HUES48 (cell line): Measurements from ENCODE around the gene ZFHX3.

Experiments
- H3K27ac ChIP-seq: one replicate; pipeline ENCODE4 v1.7.0; 2013; ENCODE audit warnings: low read depth, low read length, inconsistent platforms
- H3K27me3 ChIP-seq: 2 replicates; pipeline ENCODE4 v1.6.1; 2013; ENCODE audit warnings: mild to moderate bottlenecking, low read length; ENCODE audit not compliant: control insufficient read depth, insufficient read depth
- H3K36me3 ChIP-seq: 2 replicates; pipeline ENCODE4 v1.6.1; 2013; ENCODE audit warnings: low read length; ENCODE audit not compliant: control insufficient read depth, insufficient read depth
- H3K4me1 ChIP-seq: 2 replicates; pipeline ENCODE4 v1.6.1; 2013; ENCODE audit warnings: mild to moderate bottlenecking, low read length; ENCODE audit not compliant: control insufficient read depth, insufficient read depth
- H3K4me3 ChIP-seq: 2 replicates; pipeline ENCODE4 v1.5.1; 2013; ENCODE audit warnings: mild to moderate bottlenecking, low read depth, low read length
- H3K9ac ChIP-seq: 2 replicates; pipeline ENCODE4 v1.6.1; 2013; ENCODE audit warnings: mild to moderate bottlenecking, low read depth, low read length, moderate library complexity
- H3K9me3 ChIP-seq: 2 replicates; pipeline ENCODE4 v1.6.1; 2013; ENCODE audit warnings: low read length; ENCODE audit not compliant: control insufficient read depth, insufficient read depth

ZFHX3 gene

GRCh38 chr16:72974142-72974769 lies 73.7 kb downstream of the ZFHX3 start:
- Histone ChIP-seq H3K27me3 (no peaks in the 10 kb centered on the region), H3K36me3 (no peaks in the 10 kb centered on the region), H3K27ac (no peak overlapping the region), H3K9ac (no peak overlapping the region), H3K9me3 (no peaks in the 10 kb centered on the region), H3K4me3 (no peak overlapping the region), H3K4me1 (no peaks in the 10 kb centered on the region)

GRCh38 chr16:72972878-72973571 lies 74.9 kb downstream of the ZFHX3 start:
- Histone ChIP-seq H3K9me3 (no peaks in the 10 kb centered on the region), H3K27me3 (no peaks in the 10 kb centered on the region), H3K36me3 (no peaks in the 10 kb centered on the region), H3K27ac (no peak overlapping the region), H3K9ac (no peak overlapping the region), H3K4me1 (no peaks in the 10 kb centered on the region), H3K4me3 (no peak overlapping the region)

GRCh38 chr16:72971370-72971769 lies 76.6 kb downstream of the ZFHX3 start:
- Histone ChIP-seq H3K27me3 (no peaks in the 10 kb centered on the region), H3K9ac (no peak overlapping the region), H3K9me3 (no peaks in the 10 kb centered on the region), H3K36me3 (no peaks in the 10 kb centered on the region), H3K27ac (no peak overlapping the region), H3K4me1 (no peaks in the 10 kb centered on the region), H3K4me3 (no peak overlapping the region)

- no peak overlapping the region for H3K4me3 ChIP-seq
- H3K9me3 ChIP-seq: no peaks in the 10 kb centered on the region
- H3K9ac ChIP-seq: no peak overlapping the region
- no peaks in the 10 kb centered on the region for H3K36me3 ChIP-seq
- H3K27ac ChIP-seq: no peak overlapping the region
- H3K27me3 ChIP-seq: no peaks in the 10 kb centered on the region
- no peaks in the 10 kb centered on the region for H3K4me1 ChIP-seq
Observed at GRCh38 chr16:72970656-72971055, 77.3 kb downstream of the ZFHX3 start.

- Histone ChIP-seq H3K27ac (no peak overlapping the region), H3K4me3 (no peak overlapping the region), H3K9ac (no peak overlapping the region), H3K36me3 (no peaks in the 10 kb centered on the region), H3K9me3 (no peaks in the 10 kb centered on the region), H3K27me3 (no peaks in the 10 kb centered on the region), H3K4me1 (no peaks in the 10 kb centered on the region)
Observed at GRCh38 chr16:72969812-72970211, 78.1 kb downstream of the ZFHX3 start.

GRCh38 chr16:72969146-72969545 lies 78.8 kb downstream of the ZFHX3 start:
- no peaks in the 10 kb centered on the region for H3K27me3 ChIP-seq
- no peaks in the 10 kb centered on the region for H3K36me3 ChIP-seq
- H3K4me3 ChIP-seq: no peak overlapping the region
- H3K4me1 ChIP-seq: no peaks in the 10 kb centered on the region
- H3K9ac ChIP-seq: no peak overlapping the region
- no peak overlapping the region for H3K27ac ChIP-seq
- H3K9me3 ChIP-seq: no peaks in the 10 kb centered on the region

- H3K27ac ChIP-seq: no peak overlapping the region
- no peak overlapping the region for H3K9ac ChIP-seq
- no peak overlapping the region for H3K4me3 ChIP-seq
- no peaks in the 10 kb centered on the region for H3K27me3 ChIP-seq
- no peaks in the 10 kb centered on the region for H3K4me1 ChIP-seq
- H3K9me3 ChIP-seq: no peaks in the 10 kb centered on the region
- no peaks in the 10 kb centered on the region for H3K36me3 ChIP-seq
Observed at GRCh38 chr16:72967941-72968340, 80.0 kb downstream of the ZFHX3 start.

GRCh38 chr16:72963533-72964315 lies 84.2 kb downstream of the ZFHX3 start:
- no peaks in the 10 kb centered on the region for H3K9me3 ChIP-seq

GRCh38 chr16:72962347-72962746 lies 85.6 kb downstream of the ZFHX3 start:
- Histone ChIP-seq H3K36me3 (no peaks in the 10 kb centered on the region), H3K27me3 (no peaks in the 10 kb centered on the region), H3K9ac (no peak overlapping the region), H3K4me1 (no peaks in the 10 kb centered on the region), H3K4me3 (no peak overlapping the region), H3K27ac (no peak overlapping the region), H3K9me3 (no peaks in the 10 kb centered on the region)

More at GRCh38 chr16:72963533-72964315, 84.2 kb downstream of the ZFHX3 start:
- no peak overlapping the region for H3K9ac ChIP-seq
- H3K4me1 ChIP-seq: no peaks in the 10 kb centered on the region
- H3K4me3 ChIP-seq: no peak overlapping the region
- no peaks in the 10 kb centered on the region for H3K36me3 ChIP-seq
- H3K27ac ChIP-seq: no peak overlapping the region
- H3K27me3 ChIP-seq: no peaks in the 10 kb centered on the region

GRCh38 chr16:72961863-72962262 lies 86.1 kb downstream of the ZFHX3 start:
- H3K27ac ChIP-seq: no peak overlapping the region
- H3K9ac ChIP-seq: no peak overlapping the region
- no peaks in the 10 kb centered on the region for H3K4me1 ChIP-seq
- no peak overlapping the region for H3K4me3 ChIP-seq
- no peaks in the 10 kb centered on the region for H3K36me3 ChIP-seq
- H3K9me3 ChIP-seq: no peaks in the 10 kb centered on the region
- H3K27me3 ChIP-seq: no peaks in the 10 kb centered on the region
